SH-SY5Y (cell line): Measurements from ENCODE around the gene GABRA5.

Experiments used
- GATA2 ChIP-seq: IDR thresholded peaks from 2 replicates; pipeline ENCODE4 v1.6.1; 2011; ENCODE audit warnings: mild to moderate bottlenecking, low read depth, low read length
- GATA3 ChIP-seq: IDR thresholded peaks from 2 replicates; pipeline ENCODE4 v1.6.1; 2011; ENCODE audit warnings: low read depth, mild to moderate bottlenecking, low read length, moderate library complexity

DNA sequence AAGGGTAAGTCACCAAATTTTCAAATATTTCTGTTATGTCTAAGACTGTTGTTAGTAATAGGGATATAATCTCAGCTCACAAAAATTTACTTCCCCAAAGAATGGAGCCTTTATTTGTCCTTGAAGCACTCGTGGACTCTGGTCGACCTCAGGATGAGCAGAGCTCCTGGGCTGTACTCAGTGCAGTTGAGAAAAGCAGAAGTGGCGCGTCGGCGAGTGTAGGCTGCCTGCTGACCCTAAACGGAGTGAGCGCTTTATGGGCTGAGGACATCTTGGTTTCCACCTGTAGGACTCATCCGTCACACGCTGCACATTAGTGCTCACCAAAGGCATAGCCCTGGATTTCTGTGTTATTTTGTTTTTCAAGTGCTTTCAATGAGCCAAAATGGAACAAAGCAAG is 11.0 kb downstream of the GABRA5 start:
- TF ChIP-seq GATA2, result no peak
- no peak for TF ChIP-seq GATA3
